Endometrium (tissue), 2 donors: ENCODE results near the gene STAMBP.
"Not testable (repeated sequence)": the region's sequence is repeated elsewhere in the genome, so short reads cannot be mapped to it uniquely, and the experiment has no call there.

Experiments
- FAIRE-seq: peaks from 2 replicates; lab custom pipeline; 2012; peaks lifted over from hg19 to GRCh38; lab: Jason Lieb, UNC
- donor health status: control.
- donor health status: control.

The STAMBP gene

GRCh38 chr2:73837847-73838585 is 9.3 kb downstream of the STAMBP start:
- no peak for FAIRE-seq

GRCh38 chr2:73838889-73839534 is 10.3 kb downstream of the STAMBP start:
- no peak for FAIRE-seq

- no peak for FAIRE-seq
These were observed 11.1 kb downstream of the STAMBP start for GRCh38 chr2:73839653-73840411.

- no peak for FAIRE-seq
These were observed 13.4 kb downstream of the STAMBP start for GRCh38 chr2:73841912-73842738.

GRCh38 chr2:73842739-73843019 is 13.9 kb downstream of the STAMBP start:
- no peak for FAIRE-seq

GRCh38 chr2:73844087-73844486 is 15.3 kb downstream of the STAMBP start:
- FAIRE-seq: no peak

- FAIRE-seq: no peak
These were observed 21.2 kb downstream of the STAMBP start for GRCh38 chr2:73850009-73850408.

GRCh38 chr2:73851274-73851673 is 22.5 kb downstream of the STAMBP start:
- no peak for FAIRE-seq

GRCh38 chr2:73852020-73852419 is 23.3 kb downstream of the STAMBP start:
- FAIRE-seq: no peak

- FAIRE-seq: no peak
These were observed 26.8 kb downstream of the STAMBP start for GRCh38 chr2:73855526-73855925.

GRCh38 chr2:73856214-73856613 is 27.5 kb downstream of the STAMBP start:
- no peak for FAIRE-seq

- no peak for FAIRE-seq
These were observed 31.2 kb downstream of the STAMBP start for GRCh38 chr2:73859721-73860586.

- no peak for FAIRE-seq
These were observed 34.2 kb downstream of the STAMBP start for GRCh38 chr2:73862987-73863386.

GRCh38 chr2:73868204-73868978 is 39.6 kb downstream of the STAMBP start:
- FAIRE-seq: no peak

- no peak for FAIRE-seq
These were observed 41.3 kb downstream of the STAMBP start for GRCh38 chr2:73870084-73870483.

- FAIRE-seq: no peak
These were observed 48.5 kb downstream of the STAMBP start for GRCh38 chr2:73877071-73877802.

- FAIRE-seq: not testable (repeated sequence)
These were observed 49.2 kb downstream of the STAMBP start for GRCh38 chr2:73877984-73878383.

GRCh38 chr2:73885406-73885805 is 56.6 kb downstream of the STAMBP start:
- no peak for FAIRE-seq

- FAIRE-seq: no peak
These were observed 57.6 kb downstream of the STAMBP start for GRCh38 chr2:73886357-73886756.
